ENCODE results near the gene CBFB.
"Not testable (repeated sequence)": the region's sequence is repeated elsewhere in the genome, so short reads cannot be mapped to it uniquely, and the experiment has no call there.

The CBFB gene

DNA sequence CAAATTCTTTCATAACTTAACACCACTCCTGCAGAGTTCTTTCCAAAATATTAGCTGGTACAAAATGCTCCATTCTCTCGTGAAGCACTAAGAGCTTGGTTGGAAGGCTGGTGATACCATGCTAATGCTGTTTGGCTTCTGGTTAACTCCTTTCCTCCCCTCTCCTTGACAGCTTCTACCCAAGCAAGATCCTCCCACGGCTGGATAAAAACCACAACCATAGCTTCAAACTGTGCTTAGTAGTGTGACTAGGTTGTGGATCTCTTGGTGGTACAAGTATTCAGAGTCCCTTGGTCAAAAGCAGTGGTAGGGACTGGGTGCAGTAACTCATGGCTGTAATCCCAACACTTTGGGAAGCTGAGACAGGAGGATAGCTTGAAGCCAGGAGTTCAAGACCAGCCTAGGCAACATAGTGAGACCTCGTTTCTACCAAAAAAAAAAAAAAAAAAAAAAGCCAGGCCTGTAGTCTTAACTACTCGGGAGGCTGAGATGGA is 83.0 kb downstream of the CBFB start:
- Mint-ChIP-seq H3K9me3 (no peaks in the 10 kb centered on the region), H3K4me1 (ENCODE audit: low read depth) (peaks cover 44% of the 10 kb centered on the region), H3K4me3 (no peak overlapping the region), H3K27me3 (no peaks in the 10 kb centered on the region), H3K36me3 (ENCODE audit: low read depth) (peaks cover 15% of the 10 kb centered on the region), H3K27ac (no peak overlapping the region)

DNA sequence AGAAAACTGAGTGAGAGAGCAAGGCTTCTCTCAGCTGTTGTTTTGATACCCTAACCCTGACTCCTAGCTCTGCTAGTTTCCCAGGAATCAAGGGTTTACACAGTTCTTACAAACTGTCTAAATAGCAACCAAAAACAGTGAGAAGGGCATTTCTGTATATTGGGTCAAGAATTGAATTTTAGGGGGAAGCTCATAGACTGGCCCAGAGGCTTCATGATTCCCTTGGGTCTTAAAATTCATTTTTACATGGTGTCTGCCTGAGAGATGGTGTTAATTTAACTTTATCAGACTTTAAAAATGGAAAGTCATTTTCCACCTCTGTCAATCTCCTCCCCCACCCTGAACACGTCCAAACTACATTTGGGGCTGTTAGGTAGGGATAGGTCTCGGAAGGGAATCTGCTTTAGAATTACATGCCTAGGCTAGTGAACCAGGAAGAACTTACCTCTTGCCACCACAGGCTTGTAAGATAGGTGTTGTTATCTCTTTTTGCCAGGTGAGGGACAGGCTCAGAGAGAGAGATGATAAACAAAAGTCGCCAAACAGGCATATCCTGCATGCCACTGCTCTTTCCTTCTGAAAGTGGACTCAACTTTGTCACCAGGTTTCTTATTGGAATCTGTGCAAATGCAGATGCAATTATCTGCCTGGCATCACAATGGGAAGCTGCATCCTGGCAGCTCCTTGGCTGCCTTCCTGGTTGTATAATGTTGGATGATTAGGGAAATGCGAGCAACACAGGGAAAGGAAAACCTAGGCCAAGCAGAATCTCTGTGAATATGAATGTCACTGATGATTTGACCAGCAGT is 83.8 kb downstream of the CBFB start:
- Mint-ChIP-seq H3K9me3 (no peaks in the 10 kb centered on the region), H3K36me3 (ENCODE audit: low read depth) (peaks cover 15% of the 10 kb centered on the region), H3K27ac (no peak overlapping the region), H3K27me3 (no peaks in the 10 kb centered on the region), H3K4me3 (no peak overlapping the region), H3K4me1 (ENCODE audit: low read depth) (peaks cover 44% of the 10 kb centered on the region)

DNA sequence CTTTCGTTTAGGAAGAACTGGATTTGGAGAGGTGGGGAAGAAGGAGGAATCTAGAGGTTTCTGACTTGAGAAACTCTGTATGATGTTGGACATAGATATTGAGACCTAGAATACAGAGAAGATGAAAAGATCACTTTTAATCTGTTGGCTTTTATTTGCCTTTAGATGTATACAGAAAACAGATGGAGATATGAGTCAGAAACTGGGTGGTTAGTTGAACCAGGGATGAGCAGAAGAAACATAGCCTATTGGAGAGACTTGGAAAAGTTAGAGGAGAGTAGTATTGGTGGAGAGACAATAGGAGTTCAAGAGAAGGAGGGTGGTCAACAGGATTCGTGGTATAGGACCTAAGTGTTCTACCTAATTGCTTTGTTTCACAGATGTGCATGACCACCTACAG is 85.8 kb downstream of the CBFB start:
- peaks cover 15% of the 10 kb centered on the region for H3K36me3 Mint-ChIP-seq (ENCODE audit: low read depth)
- H3K27me3 Mint-ChIP-seq: no peaks in the 10 kb centered on the region
- H3K4me3 Mint-ChIP-seq: no peak overlapping the region
- no peaks in the 10 kb centered on the region for H3K9me3 Mint-ChIP-seq
- peaks cover 35% of the 10 kb centered on the region for H3K4me1 Mint-ChIP-seq (ENCODE audit: low read depth)
- no peak overlapping the region for H3K27ac Mint-ChIP-seq

DNA sequence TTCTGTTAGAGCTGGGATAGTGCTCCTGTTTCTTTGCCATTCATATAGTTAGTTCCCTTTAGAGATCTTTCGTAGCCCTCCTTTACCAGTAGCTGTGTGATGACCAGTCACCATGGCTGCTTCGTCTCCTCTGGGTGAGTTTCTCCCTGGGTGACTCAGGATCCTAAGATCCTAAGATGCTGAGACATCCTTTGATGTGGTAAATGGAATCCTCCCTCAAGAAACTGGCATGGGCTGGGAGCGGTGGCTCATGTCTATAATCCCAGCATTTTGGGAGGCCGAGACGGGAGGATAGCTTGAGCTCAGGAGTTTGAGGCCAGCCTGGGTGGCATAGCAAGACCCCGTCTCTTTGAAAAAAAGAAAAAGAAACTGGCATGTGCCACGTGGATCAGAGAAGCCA is 86.7 kb downstream of the CBFB start:
- H3K27ac Mint-ChIP-seq: no peak overlapping the region

DNA sequence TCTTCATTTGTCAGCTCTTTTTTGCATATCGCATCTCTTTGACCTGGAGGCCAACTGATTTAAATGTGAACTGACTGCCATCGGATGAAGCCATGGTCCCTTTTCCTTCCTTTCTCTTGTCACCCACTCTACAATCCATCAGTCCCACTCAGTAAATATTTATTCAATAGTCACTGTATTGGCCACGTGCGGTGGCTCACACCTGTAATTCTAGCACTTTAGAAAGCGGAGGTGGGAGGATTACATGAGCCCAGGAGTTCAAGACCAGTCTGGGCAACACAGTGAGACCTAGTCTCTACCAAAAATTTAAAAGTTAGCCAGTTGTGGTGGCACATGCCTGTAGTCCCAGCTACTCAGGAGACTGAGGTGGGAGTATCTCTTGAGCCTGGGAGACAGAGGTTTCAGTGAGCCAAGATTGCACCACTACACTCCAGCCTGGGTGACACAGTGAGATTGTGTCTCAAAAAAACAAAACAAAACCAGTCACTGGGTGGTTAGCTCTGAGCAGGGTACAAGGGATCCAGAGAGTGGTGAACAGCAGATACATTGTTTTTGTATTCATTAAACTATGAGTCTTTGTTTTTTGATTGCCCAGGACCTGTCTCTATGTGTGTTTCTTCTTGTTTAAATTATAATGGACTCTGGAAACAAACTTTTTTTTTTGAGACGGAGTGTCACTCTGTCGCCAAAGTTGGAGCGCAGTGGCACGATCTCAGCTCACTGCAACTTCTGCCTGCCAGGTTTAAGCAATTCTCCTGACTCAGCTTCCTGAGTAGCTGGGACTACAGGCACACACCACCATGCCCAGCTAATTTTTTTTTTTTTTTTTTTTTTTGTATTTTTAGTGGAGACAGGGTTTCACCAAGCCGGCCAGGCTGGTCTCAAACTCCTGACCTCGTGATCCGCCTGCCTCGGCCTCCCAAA is 87.7 kb downstream of the CBFB start:
- Mint-ChIP-seq H3K27me3 (no peaks in the 10 kb centered on the region), H3K4me3 (no peak overlapping the region), H3K9me3 (no peaks in the 10 kb centered on the region), H3K36me3 (ENCODE audit: low read depth) (peaks cover 23% of the 10 kb centered on the region), H3K4me1 (ENCODE audit: low read depth) (peaks cover 21% of the 10 kb centered on the region), H3K27ac (peak overlapping the region; percentile 53)

More for the DNA sequence above, 86.7 kb downstream of the CBFB start:
- Mint-ChIP-seq H3K27me3 (no peaks in the 10 kb centered on the region), H3K9me3 (no peaks in the 10 kb centered on the region), H3K4me3 (no peak overlapping the region), H3K4me1 (ENCODE audit: low read depth) (peaks cover 31% of the 10 kb centered on the region), H3K36me3 (ENCODE audit: low read depth) (peaks cover 18% of the 10 kb centered on the region)

DNA sequence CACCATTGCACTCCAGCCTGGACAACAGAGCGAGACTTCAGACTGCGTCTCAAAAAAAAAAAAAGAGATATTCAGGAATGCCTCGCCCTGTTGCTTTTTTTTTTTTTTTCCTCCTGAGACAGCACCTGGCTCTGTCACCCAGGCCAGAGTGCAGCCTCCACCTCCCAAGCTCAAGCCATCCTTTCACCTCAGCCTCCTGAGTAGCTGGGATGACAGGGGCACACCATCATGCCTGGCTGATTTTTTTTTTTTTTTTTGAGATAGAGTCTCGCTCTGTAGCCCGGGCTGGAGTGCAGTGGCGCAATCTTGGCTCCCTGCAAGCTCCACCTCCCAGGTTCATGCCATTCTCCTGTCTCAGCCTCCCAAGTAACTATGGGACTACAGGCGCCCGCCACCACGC is 88.8 kb downstream of the CBFB start:
- H3K9me3 Mint-ChIP-seq: no peaks in the 10 kb centered on the region
- no peaks in the 10 kb centered on the region for H3K27me3 Mint-ChIP-seq
- no peak overlapping the region for H3K4me3 Mint-ChIP-seq
- peaks cover 13% of the 10 kb centered on the region for H3K4me1 Mint-ChIP-seq (ENCODE audit: low read depth)
- H3K27ac Mint-ChIP-seq: no peak overlapping the region
- H3K36me3 Mint-ChIP-seq (ENCODE audit: low read depth): peaks cover 26% of the 10 kb centered on the region

DNA sequence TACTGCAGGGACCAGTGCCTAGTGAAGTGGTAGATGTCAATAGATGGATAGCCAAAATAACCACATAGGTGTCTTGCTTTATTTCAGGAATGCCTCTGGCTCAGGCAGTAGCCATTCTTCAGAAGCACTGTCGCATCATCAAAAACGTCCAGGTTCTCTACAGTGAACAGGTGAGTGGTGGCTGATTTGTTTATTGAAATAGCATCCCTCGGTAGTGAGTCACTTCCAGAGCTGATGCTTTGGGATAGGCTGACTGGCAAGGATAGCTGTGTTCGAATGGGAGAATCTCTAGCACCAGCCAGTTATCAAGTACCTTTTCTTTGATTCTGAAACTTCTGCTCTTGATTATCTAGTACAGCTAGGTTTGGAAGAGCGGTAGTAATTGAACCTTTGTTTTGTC is 91.1 kb downstream of the CBFB start:
- Mint-ChIP-seq H3K9me3 (no peaks in the 10 kb centered on the region), H3K36me3 (ENCODE audit: low read depth) (peaks cover 39% of the 10 kb centered on the region), H3K27me3 (no peaks in the 10 kb centered on the region), H3K4me3 (no peak overlapping the region), H3K27ac (no peak overlapping the region), H3K4me1 (ENCODE audit: low read depth) (peaks cover 3% of the 10 kb centered on the region)

DNA sequence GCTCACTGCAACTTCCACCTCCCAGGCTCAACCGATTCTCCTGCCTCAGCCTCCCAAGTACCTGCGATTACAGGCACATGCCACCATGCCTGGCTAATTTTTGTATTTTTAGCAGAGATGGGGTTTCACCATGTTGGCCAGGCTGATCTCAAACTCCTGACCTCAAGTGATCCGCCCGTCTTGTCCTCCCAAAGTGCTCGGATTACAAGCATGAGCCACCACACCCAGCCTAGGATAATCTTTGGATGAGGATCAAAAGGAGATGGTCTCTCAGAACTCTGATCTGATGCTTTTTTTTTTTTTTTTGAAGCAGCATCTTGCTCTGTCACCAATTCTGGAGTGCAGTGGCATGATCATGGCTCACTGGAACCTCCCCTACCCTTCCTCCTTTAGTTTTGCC is 93.8 kb downstream of the CBFB start:
- H3K4me1 Mint-ChIP-seq (ENCODE audit: low read depth); H3K27me3 Mint-ChIP-seq; H3K9me3 Mint-ChIP-seq; H3K4me3 Mint-ChIP-seq; H3K27ac Mint-ChIP-seq: not testable (repeated sequence)
- peaks cover 41% of the 10 kb centered on the region for H3K36me3 Mint-ChIP-seq (ENCODE audit: low read depth)

DNA sequence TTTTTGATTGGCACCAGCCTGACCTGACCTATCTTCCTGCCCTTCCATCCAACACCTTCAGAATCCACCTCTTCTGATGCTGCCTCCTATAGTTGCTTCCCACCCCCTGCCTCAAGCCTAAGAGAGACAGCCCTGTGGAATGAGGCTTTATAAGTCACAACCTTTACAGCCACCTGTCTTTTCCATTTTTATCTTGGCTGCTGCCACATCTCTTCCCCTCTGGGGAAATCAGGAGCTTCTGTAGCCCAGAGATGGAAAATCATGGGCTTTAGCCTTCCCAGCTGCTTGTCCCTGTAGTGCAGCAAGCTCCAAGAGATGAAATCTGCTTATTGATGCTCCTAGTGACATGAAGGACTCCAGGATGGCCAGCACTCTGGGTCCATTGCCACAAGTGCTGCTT is 99.5 kb downstream of the CBFB start:
- no peak overlapping the region for H3K27ac Mint-ChIP-seq
- no peaks in the 10 kb centered on the region for H3K27me3 Mint-ChIP-seq
- H3K9me3 Mint-ChIP-seq: no peaks in the 10 kb centered on the region
- peaks cover 53% of the 10 kb centered on the region for H3K36me3 Mint-ChIP-seq (ENCODE audit: low read depth)
- no peaks in the 10 kb centered on the region for H3K4me1 Mint-ChIP-seq (ENCODE audit: low read depth)
- H3K4me3 Mint-ChIP-seq: no peak overlapping the region

DNA sequence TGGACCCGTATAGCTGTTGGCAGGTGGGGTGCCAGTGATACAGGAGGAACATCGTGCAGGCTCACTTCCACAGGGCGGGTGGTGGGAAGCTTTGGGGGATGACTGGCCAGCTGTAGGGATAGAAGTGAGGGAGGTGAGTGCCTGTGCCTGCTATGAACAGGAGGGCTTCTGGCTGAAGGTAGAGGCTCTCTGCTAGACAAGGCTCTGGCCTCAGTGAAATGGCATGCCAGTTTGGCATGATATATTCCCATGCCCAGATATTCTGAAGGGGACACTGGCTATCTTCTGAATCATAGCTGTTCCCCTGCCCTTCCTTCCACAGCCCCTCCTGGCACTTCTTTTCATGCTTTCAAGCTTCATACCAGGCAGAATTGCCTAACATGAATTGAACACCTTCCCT is 99.9 kb downstream of the CBFB start:
- Mint-ChIP-seq H3K4me3 (no peak overlapping the region), H3K36me3 (ENCODE audit: low read depth) (peaks cover 48% of the 10 kb centered on the region), H3K27ac (no peak overlapping the region), H3K27me3 (no peaks in the 10 kb centered on the region), H3K9me3 (no peaks in the 10 kb centered on the region), H3K4me1 (ENCODE audit: low read depth) (no peaks in the 10 kb centered on the region)

DNA sequence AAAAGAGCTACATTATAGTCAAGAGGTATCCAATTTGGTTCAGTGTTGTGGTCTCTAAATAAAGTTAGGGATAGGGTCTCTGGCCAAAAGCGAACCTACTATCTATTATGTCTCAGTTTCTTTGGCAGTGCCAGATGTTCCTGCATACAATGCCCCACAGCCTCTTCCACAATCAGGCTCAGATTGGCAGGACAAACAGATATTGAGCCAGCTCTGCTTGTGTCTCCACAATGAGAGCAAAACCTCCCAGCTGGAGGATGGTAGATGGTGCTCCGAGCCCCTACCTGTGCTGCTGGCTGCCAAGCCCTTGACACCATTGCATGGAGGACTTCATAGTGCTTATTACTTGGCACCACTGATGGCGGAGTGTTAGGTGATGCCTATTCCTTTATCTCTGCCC is 100.5 kb downstream of the CBFB start:
- Mint-ChIP-seq H3K4me1 (ENCODE audit: low read depth) (no peaks in the 10 kb centered on the region), H3K4me3 (no peak overlapping the region), H3K27me3 (no peaks in the 10 kb centered on the region), H3K36me3 (ENCODE audit: low read depth) (peaks cover 45% of the 10 kb centered on the region), H3K9me3 (no peaks in the 10 kb centered on the region), H3K27ac (no peak overlapping the region)

DNA sequence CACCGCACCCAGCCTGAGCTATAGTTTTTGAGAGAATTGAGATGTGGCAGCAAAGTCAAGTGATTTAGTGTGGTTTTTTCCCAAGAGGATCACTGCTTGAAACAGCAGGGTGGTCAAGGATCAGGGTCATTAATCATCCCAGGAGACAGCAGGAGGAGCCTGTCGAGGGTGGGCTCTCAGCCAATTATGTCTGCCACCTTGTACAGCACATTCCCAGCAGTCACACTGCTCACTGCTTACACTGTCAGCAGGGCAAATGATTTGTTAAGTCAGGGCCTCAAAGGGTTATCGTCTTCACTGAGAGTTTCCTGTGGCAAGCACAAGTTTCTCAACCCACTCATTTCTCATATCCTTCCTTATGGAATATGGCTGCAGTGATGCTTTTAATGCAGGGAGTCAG is 108.7 kb downstream of the CBFB start:
- Mint-ChIP-seq H3K4me1 (ENCODE audit: low read depth) (no peaks in the 10 kb centered on the region), H3K4me3 (no peak overlapping the region), H3K27ac (no peak overlapping the region), H3K36me3 (ENCODE audit: low read depth) (peaks cover 46% of the 10 kb centered on the region), H3K27me3 (no peaks in the 10 kb centered on the region), H3K9me3 (no peaks in the 10 kb centered on the region)

DNA sequence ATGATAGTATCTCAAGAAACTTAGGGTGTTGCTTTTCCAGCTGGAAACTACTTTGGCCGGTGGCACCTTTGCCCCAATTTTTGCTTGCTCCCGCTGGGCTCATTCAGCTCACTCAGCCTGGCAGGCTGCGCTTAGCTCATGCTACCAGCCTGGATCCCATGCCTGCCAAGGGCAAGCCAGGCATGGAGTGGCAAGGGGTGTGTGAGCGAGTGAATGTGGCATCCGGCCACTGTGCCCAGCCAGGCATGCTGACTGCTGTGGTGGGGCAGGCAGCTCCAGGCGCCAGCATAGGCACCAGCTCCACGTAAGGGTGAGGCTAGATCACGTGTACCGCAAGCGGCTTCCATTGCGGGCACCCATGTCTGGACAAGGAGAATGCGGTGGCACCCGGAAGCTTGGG is 112.4 kb downstream of the CBFB start:
- Mint-ChIP-seq H3K9me3 (no peaks in the 10 kb centered on the region), H3K27ac (no peak overlapping the region), H3K36me3 (ENCODE audit: low read depth) (peaks cover 61% of the 10 kb centered on the region), H3K27me3 (no peaks in the 10 kb centered on the region), H3K4me3 (no peak overlapping the region), H3K4me1 (ENCODE audit: low read depth) (no peaks in the 10 kb centered on the region)

DNA sequence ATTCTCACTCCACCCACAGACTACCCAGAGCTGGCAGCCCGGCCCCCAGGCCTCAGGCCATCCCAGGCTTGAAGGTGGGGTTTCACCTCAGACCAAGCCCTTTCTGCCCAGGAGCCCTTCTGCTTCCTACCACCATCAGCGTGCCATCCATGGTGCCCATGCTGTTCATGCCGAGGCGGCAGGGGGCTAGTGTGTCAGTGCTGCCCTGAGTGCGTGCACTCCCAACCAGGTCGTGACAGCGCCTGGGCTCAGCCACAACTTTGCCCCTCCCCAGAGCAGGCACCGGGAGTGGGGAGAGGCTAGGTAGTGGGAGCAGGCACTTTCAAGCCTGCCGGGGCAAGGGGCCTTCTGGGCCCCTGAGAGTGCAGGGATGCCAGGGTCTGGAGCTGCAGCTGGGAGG is 113.4 kb downstream of the CBFB start:
- H3K27ac Mint-ChIP-seq: no peak overlapping the region
- H3K9me3 Mint-ChIP-seq: no peaks in the 10 kb centered on the region
- H3K4me1 Mint-ChIP-seq (ENCODE audit: low read depth): no peaks in the 10 kb centered on the region
- no peaks in the 10 kb centered on the region for H3K27me3 Mint-ChIP-seq
- no peak overlapping the region for H3K4me3 Mint-ChIP-seq
- H3K36me3 Mint-ChIP-seq (ENCODE audit: low read depth): peaks cover 69% of the 10 kb centered on the region

DNA sequence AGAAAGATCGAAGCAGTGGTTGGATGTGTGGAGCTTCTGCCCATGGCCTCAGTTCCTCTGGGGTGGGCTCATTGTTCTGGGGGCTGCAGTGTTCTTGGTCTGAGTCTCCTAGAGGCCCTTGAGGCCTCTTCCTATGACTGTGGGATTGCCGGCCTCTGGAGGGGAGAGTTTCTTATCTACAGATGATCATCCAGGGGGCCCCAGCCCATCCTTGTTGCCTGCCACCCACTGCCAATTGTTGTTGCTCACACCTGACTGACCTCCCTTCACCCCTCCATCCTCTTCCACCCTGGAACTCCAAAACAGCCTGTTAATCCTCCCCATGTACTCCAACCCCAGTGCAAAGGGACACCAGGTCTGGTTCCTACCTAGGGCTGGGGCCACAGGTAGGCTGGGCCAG is 116.0 kb downstream of the CBFB start:
- Mint-ChIP-seq H3K4me1 (ENCODE audit: low read depth) (no peaks in the 10 kb centered on the region), H3K36me3 (ENCODE audit: low read depth) (peaks cover 72% of the 10 kb centered on the region), H3K27ac (no peak overlapping the region), H3K27me3 (peaks cover 6% of the 10 kb centered on the region), H3K9me3 (no peaks in the 10 kb centered on the region), H3K4me3 (no peak overlapping the region)

All from stimulated activated naive CD8-positive, alpha-beta T cell treated with anti-CD3 and anti-CD28 coated beads, Interleukin-15, Interleukin-2, amounts not matched to agents 100 ng/mL and 50 ng/mL, for 24 hours (primary cell).